HEK293 (cell line): ENCODE measurements around the gene CDK12.

Experiments
- CTCF ChIA-PET: fragments of 350-600 bp; formaldehyde crosslinking; extraction: SDS; loops from one replicate; lab custom pipeline; 2021; ENCODE audit warnings: antibody characterized with exemption; lab: Yijun Ruan, JAX
- POLR2A ChIA-PET: fragments of 300-600 bp; formaldehyde crosslinking; extraction: SDS; loops from one replicate; lab custom pipeline; 2020; ENCODE audit warnings: antibody characterized with exemption, inconsistent platforms; lab: Yijun Ruan, JAX
- H3K27ac ChIP-seq: fragments of 200-500 bp; sonication (Bioruptor generic); 2 replicates; pipeline ENCODE4 v1.5.1; 2014; ENCODE audit warnings: low read depth, low read length, control low read depth, inconsistent platforms; ENCODE audit errors: extremely low read depth
- H3K36me3 ChIP-seq, 2 experiments: fragments of 200-500 bp in 1 of 2; sonication (Bioruptor generic) in 1 of 2; 1 replicate in 1 of 2; 2 replicates in 1 of 2; pipeline ENCODE4 v1.5.1; 2014 to 2017; ENCODE audit warnings: inconsistent platforms in 2 of 2, low read length in 2 of 2; ENCODE audit not compliant: control insufficient read depth in 2 of 2, insufficient read depth in 1 of 2
- H3K4me1 ChIP-seq: fragments of 200-500 bp; sonication (Bioruptor generic); 2 replicates; pipeline ENCODE4 v1.5.1; 2014; ENCODE audit warnings: mild to moderate bottlenecking, low read length, inconsistent platforms; ENCODE audit not compliant: control insufficient read depth, insufficient read depth
- H3K4me3 ChIP-seq: 2 replicates; pipeline ENCODE4 v1.5.1; 2011; ENCODE audit warnings: low read depth, mild to moderate bottlenecking, control low read depth, low read length, moderate library complexity
- H3K9me3 ChIP-seq: fragments of 200-500 bp; sonication (Bioruptor generic); 2 replicates; pipeline ENCODE4 v1.5.1; 2014; ENCODE audit warnings: low read depth, low read length, inconsistent platforms; ENCODE audit not compliant: control insufficient read depth, insufficient read depth
- GLI4 ChIP-seq: fragments of 450-650 bp; formaldehyde crosslinking; IDR thresholded peaks from 2 replicates; pipeline ENCODE4 v1.5.1; 2016; ENCODE audit warnings: missing biosample characterization, missing genetic modification characterization
- HOXD13 ChIP-seq: sonication (generic); formaldehyde crosslinking; IDR thresholded peaks from 2 replicates; pipeline ENCODE4 v1.8.0; 2022; ENCODE audit warnings: missing genetic modification reagents, borderline replicate concordance
- KLF10 ChIP-seq: fragments of 450-650 bp; IDR thresholded peaks from 2 replicates; pipeline ENCODE4 v1.5.1; 2018; ENCODE audit warnings: missing biosample characterization, mild to moderate bottlenecking, missing genetic modification characterization
- KLF8 ChIP-seq: fragments of 450-650 bp; formaldehyde crosslinking; IDR thresholded peaks from 2 replicates; pipeline ENCODE4 v1.5.1; 2016; ENCODE audit warnings: missing biosample characterization, missing genetic modification characterization
- SCRT1 ChIP-seq: fragments of 450-650 bp; formaldehyde crosslinking; IDR thresholded peaks from 2 replicates; pipeline ENCODE4 v1.5.1; 2016; ENCODE audit warnings: missing biosample characterization, missing genetic modification characterization, borderline replicate concordance
- SCRT2 ChIP-seq: fragments of 450-650 bp; formaldehyde crosslinking; IDR thresholded peaks from 2 replicates; pipeline ENCODE4 v1.5.1; 2016; ENCODE audit warnings: missing biosample characterization, missing genetic modification characterization
- ZFP37 ChIP-seq: fragments of 450-650 bp; formaldehyde crosslinking; IDR thresholded peaks from 2 replicates; pipeline ENCODE4 v1.5.1; 2016; ENCODE audit warnings: missing biosample characterization, missing genetic modification characterization
- ZNF10 ChIP-seq: fragments of 450-650 bp; formaldehyde crosslinking; IDR thresholded peaks from 2 replicates; pipeline ENCODE4 v1.5.1; 2017; ENCODE audit warnings: missing biosample characterization, missing genetic modification characterization
- ZNF112 ChIP-seq: fragments of 450-650 bp; formaldehyde crosslinking; IDR thresholded peaks from 2 replicates; pipeline ENCODE4 v1.5.0; 2017; ENCODE audit warnings: missing biosample characterization, missing genetic modification characterization
- ZNF146 ChIP-seq: fragments of 450-650 bp; formaldehyde crosslinking; IDR thresholded peaks from 2 replicates; pipeline ENCODE4 v1.5.1; 2016; ENCODE audit warnings: missing biosample characterization, missing genetic modification characterization
- ZNF169 ChIP-seq: fragments of 450-650 bp; formaldehyde crosslinking; IDR thresholded peaks from 2 replicates; pipeline ENCODE4 v1.5.1; 2016; ENCODE audit warnings: missing biosample characterization, missing genetic modification characterization
- ZNF184 ChIP-seq: fragments of 450-650 bp; IDR thresholded peaks from 2 replicates; pipeline ENCODE4 v1.5.1; 2018; ENCODE audit warnings: missing biosample characterization, mild to moderate bottlenecking, missing genetic modification characterization
- ZNF324 ChIP-seq: fragments of 450-650 bp; formaldehyde crosslinking; IDR thresholded peaks from 2 replicates; pipeline ENCODE4 v1.5.1; 2016; ENCODE audit warnings: missing biosample characterization, missing genetic modification characterization
- ZNF341 ChIP-seq: fragments of 450-650 bp; formaldehyde crosslinking; IDR thresholded peaks from 2 replicates; pipeline ENCODE4; 2016; ENCODE audit warnings: low read depth, missing biosample characterization, missing genetic modification characterization
- ZNF555 ChIP-seq: fragments of 450-650 bp; formaldehyde crosslinking; conservative IDR thresholded peaks from 2 replicates; pipeline ENCODE4 v1.5.1; 2017; ENCODE audit warnings: missing biosample characterization, mild to moderate bottlenecking, missing genetic modification characterization, inconsistent platforms
- ZNF571 ChIP-seq: fragments of 450-650 bp; formaldehyde crosslinking; IDR thresholded peaks from 2 replicates; pipeline ENCODE4 v1.5.0; 2017; ENCODE audit warnings: missing biosample characterization, missing genetic modification characterization
- ZNF610 ChIP-seq: fragments of 450-650 bp; formaldehyde crosslinking; IDR thresholded peaks from 2 replicates; pipeline ENCODE4 v1.5.1; 2016; ENCODE audit warnings: missing biosample characterization, missing genetic modification characterization, borderline replicate concordance
- ZNF629 ChIP-seq: fragments of 450-650 bp; formaldehyde crosslinking; IDR thresholded peaks from 2 replicates; pipeline ENCODE4 v1.5.1; 2017; ENCODE audit warnings: missing biosample characterization, missing genetic modification characterization
- ZNF768 ChIP-seq: fragments of 450-650 bp; formaldehyde crosslinking; IDR thresholded peaks from 2 replicates; pipeline ENCODE4 v1.5.1; 2018; ENCODE audit warnings: missing biosample characterization, mild to moderate bottlenecking, missing genetic modification characterization
- ZNF776 ChIP-seq: fragments of 450-650 bp; formaldehyde crosslinking; IDR thresholded peaks from 2 replicates; pipeline ENCODE4 v1.5.0; 2017; ENCODE audit warnings: missing biosample characterization, missing genetic modification characterization, borderline replicate concordance
- ZNF830 ChIP-seq: fragments of 450-650 bp; IDR thresholded peaks from 2 replicates; pipeline ENCODE4 v1.5.0; 2018; ENCODE audit warnings: missing biosample characterization, missing genetic modification characterization, low read depth, mild to moderate bottlenecking, moderate library complexity
- TF ChIP-seq, protein P1 (sequence below): fragments of 450-650 bp; formaldehyde crosslinking; IDR thresholded peaks from 2 replicates; pipeline ENCODE4 v1.5.1; 2017; ENCODE audit warnings: missing biosample characterization, missing genetic modification characterization
- TF ChIP-seq, protein P2 (sequence below): fragments of 450-650 bp; formaldehyde crosslinking; IDR thresholded peaks from 2 replicates; pipeline ENCODE4 v1.5.1; 2016; ENCODE audit warnings: missing biosample characterization, missing genetic modification characterization
- TF ChIP-seq, protein P3 (sequence below): fragments of 450-650 bp; formaldehyde crosslinking; IDR thresholded peaks from 2 replicates; pipeline ENCODE4 v1.5.1; 2016; ENCODE audit warnings: missing biosample characterization, missing genetic modification characterization
- TF ChIP-seq, protein P4 (sequence below): fragments of 450-650 bp; formaldehyde crosslinking; IDR thresholded peaks from 2 replicates; pipeline ENCODE4 v1.5.0; 2017; ENCODE audit warnings: missing biosample characterization, missing genetic modification characterization, borderline replicate concordance

The CDK12 gene

GRCh38 chr17:39564211-39564848, 103.0 kb downstream of the CDK12 start:
- no peaks in the 10 kb centered on the region for H3K4me1 ChIP-seq
- no peaks in the 10 kb centered on the region for H3K9me3 ChIP-seq
- no peak overlapping the region for H3K27ac ChIP-seq
- CTCF ChIA-PET = interaction anchor here (0.8 to 5.1 kb wide), 3 partner anchors 17 to 59 kb away, joined by 5 to 23 read pairs (median 12); no protein-coding TSS in a partner anchor
- TF ChIP-seq ZNF768 (tag by site-specific recombination) (no peak), SCRT2 (peak; percentile 75)
- POLR2A ChIA-PET = interaction anchor here (0.6 to 1.3 kb wide), 2 partner anchors 67 to 527 kb away, joined by 3 to 5 read pairs; no protein-coding TSS in a partner anchor
- H3K36me3 ChIP-seq = peaks cover 5 to 49% of the 10 kb centered on the region in 2 experiments
- no peak overlapping the region for H3K4me3 ChIP-seq

DNA sequence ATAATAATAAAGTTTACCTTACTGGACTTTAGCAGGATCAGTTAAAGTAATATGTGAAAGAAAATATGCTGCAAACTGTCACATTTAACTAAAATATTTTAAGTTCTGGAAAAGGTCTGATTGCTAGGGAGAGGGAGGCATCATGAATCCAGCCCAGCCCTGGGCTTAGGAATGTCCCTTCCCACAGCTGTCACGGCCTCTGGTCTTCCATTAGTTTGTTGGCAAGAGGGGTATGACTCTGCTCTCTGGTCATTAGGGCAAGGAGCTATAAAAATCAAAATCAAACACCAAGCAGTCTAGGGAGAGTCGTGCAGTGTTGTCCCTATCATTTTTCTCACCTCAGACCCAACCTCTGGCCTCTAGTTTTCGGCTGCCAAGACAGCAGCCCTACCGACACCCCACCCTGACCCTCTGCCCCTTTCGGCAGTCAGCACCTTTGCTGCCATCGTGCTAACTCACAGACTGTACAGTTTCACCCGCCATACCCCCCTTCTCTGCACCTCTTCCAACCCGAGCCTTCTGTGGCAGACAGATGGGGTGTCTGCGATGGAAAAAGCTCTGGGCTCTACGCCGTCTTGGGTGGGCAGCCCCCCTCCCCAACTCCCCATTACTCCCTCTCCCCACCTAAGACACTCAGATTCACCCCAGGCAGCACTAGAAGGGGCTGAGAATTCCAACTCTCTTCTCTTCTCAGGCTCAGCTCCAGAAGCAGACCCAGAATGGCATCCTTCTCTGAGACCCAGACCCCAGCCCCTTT, 105.0 kb downstream of the CDK12 start:
- Histone ChIP-seq H3K9me3 (no peaks in the 10 kb centered on the region), H3K4me3 (no peak overlapping the region), H3K36me3 (peaks cover 0 to 58% of the 10 kb centered on the region in 2 experiments; a peak in 1 of 3 replicates), H3K4me1 (no peaks in the 10 kb centered on the region), H3K27ac (no peak overlapping the region)
- ChIA-PET CTCF (interaction anchor here (0.7 to 5.1 kb wide), 4 partner anchors 17 to 129 kb away, joined by 3 to 23 read pairs (median 4); no protein-coding TSS in a partner anchor), POLR2A (no interaction called here)
- TF ChIP-seq ZNF776 (tag by site-specific recombination) = no peak
- no peak for TF ChIP-seq ZNF341 (tag by site-specific recombination)
- no peak for TF ChIP-seq ZNF555 (tag by site-specific recombination)
- no peak for TF ChIP-seq ZNF571 (tag by site-specific recombination)
- no peak for TF ChIP-seq HOXD13 (CRISPR knock-in tag)
- no peak for TF ChIP-seq ZNF629 (tag by site-specific recombination)
- TF ChIP-seq KLF8 (tag by site-specific recombination) = no peak
- no peak for TF ChIP-seq ZNF830
- no peak for TF ChIP-seq ZNF324 (tag by site-specific recombination)
- no peak for TF ChIP-seq ZNF10
- no peak for TF ChIP-seq ZNF184 (tag by site-specific recombination)
- TF ChIP-seq ZNF146 = no peak
- TF ChIP-seq, protein P1, sequence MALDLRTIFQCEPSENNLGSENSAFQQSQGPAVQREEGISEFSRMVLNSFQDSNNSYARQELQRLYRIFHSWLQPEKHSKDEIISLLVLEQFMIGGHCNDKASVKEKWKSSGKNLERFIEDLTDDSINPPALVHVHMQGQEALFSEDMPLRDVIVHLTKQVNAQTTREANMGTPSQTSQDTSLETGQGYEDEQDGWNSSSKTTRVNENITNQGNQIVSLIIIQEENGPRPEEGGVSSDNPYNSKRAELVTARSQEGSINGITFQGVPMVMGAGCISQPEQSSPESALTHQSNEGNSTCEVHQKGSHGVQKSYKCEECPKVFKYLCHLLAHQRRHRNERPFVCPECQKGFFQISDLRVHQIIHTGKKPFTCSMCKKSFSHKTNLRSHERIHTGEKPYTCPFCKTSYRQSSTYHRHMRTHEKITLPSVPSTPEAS = no peak
- no peak for TF ChIP-seq ZNF169 (tag by site-specific recombination)
- TF ChIP-seq ZNF112 (tag by site-specific recombination) = no peak
- TF ChIP-seq, protein P2, sequence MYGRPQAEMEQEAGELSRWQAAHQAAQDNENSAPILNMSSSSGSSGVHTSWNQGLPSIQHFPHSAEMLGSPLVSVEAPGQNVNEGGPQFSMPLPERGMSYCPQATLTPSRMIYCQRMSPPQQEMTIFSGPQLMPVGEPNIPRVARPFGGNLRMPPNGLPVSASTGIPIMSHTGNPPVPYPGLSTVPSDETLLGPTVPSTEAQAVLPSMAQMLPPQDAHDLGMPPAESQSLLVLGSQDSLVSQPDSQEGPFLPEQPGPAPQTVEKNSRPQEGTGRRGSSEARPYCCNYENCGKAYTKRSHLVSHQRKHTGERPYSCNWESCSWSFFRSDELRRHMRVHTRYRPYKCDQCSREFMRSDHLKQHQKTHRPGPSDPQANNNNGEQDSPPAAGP (tag by site-specific recombination) = no peak

DNA sequence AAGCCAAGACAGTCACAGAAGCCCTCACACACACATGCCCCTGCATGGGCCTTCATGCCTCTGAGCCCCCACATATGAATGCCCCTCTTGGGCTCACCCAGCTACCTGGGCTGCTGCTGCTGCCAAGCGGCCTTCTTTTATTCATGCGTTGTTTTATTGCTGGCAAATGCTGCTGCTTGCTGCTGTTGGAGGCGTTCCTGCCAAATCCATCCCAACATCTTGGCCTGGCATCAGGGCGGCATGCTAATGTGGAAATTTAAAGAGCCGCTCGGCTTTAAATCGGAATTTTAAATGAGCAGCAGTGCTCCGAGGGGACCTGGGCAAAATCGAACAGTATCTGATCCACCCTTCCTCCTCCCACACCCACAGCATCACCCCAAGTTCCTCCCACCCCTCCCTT, 107.4 kb downstream of the CDK12 start:
- Histone ChIP-seq H3K4me1 (no peaks in the 10 kb centered on the region), H3K4me3 (no peak overlapping the region), H3K27ac (no peak overlapping the region), H3K36me3 (peaks cover 0 to 55% of the 10 kb centered on the region in 2 experiments; a peak in 1 of 3 replicates), H3K9me3 (no peaks in the 10 kb centered on the region)
- ChIA-PET CTCF (interaction anchor here (0.8 to 5.1 kb wide), 7 partner anchors 15 to 333 kb away, joined by 3 to 23 read pairs (median 4); no protein-coding TSS in a partner anchor), POLR2A (no interaction called here)
- no peak for TF ChIP-seq SCRT1 (tag by site-specific recombination)
- no peak for TF ChIP-seq ZFP37 (tag by site-specific recombination)
- TF ChIP-seq, protein P3, sequence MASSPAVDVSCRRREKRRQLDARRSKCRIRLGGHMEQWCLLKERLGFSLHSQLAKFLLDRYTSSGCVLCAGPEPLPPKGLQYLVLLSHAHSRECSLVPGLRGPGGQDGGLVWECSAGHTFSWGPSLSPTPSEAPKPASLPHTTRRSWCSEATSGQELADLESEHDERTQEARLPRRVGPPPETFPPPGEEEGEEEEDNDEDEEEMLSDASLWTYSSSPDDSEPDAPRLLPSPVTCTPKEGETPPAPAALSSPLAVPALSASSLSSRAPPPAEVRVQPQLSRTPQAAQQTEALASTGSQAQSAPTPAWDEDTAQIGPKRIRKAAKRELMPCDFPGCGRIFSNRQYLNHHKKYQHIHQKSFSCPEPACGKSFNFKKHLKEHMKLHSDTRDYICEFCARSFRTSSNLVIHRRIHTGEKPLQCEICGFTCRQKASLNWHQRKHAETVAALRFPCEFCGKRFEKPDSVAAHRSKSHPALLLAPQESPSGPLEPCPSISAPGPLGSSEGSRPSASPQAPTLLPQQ = no peak
- TF ChIP-seq, protein P4, sequence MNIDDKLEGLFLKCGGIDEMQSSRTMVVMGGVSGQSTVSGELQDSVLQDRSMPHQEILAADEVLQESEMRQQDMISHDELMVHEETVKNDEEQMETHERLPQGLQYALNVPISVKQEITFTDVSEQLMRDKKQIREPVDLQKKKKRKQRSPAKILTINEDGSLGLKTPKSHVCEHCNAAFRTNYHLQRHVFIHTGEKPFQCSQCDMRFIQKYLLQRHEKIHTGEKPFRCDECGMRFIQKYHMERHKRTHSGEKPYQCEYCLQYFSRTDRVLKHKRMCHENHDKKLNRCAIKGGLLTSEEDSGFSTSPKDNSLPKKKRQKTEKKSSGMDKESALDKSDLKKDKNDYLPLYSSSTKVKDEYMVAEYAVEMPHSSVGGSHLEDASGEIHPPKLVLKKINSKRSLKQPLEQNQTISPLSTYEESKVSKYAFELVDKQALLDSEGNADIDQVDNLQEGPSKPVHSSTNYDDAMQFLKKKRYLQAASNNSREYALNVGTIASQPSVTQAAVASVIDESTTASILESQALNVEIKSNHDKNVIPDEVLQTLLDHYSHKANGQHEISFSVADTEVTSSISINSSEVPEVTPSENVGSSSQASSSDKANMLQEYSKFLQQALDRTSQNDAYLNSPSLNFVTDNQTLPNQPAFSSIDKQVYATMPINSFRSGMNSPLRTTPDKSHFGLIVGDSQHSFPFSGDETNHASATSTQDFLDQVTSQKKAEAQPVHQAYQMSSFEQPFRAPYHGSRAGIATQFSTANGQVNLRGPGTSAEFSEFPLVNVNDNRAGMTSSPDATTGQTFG = no peak
- TF ChIP-seq ZNF610 (tag by site-specific recombination) = no peak
- TF ChIP-seq GLI4 (tag by site-specific recombination) = no peak
- TF ChIP-seq KLF10 (tag by site-specific recombination) = no peak
- TF ChIP-seq ZNF146 = no peak
